Activated naive CD8-positive, alpha-beta T cell treated with anti-CD3 and anti-CD28 coated beads, Interleukin-2, amount 50 U/mL, for 24 hours (primary cell): ENCODE measurements around the gene THSD7B.
"Not testable (repeated sequence)": the region's sequence is repeated elsewhere in the genome, so short reads cannot be mapped to it uniquely, and the experiment has no call there.

ENCODE experiments used
- ATAC-seq: fragments of 150-1000 bp; cut with Tn5 transposase; one replicate; pipeline ENCODE4 v1.10.0; 2021
- DNase-seq: peaks from one replicate; pipeline ENCODE4 v3.0.0; 2021
- H3K27ac Mint-ChIP-seq: one replicate; pipeline ENCODE4 v1.8.0; 2021; ENCODE audit warnings: mild to moderate bottlenecking, mixed read lengths
- H3K27me3 Mint-ChIP-seq: one replicate; pipeline ENCODE4 v1.8.0; 2021; ENCODE audit warnings: mixed read lengths
- H3K36me3 Mint-ChIP-seq: one replicate; pipeline ENCODE4 v1.8.0; 2021; ENCODE audit warnings: low read depth, mixed read lengths
- H3K4me1 Mint-ChIP-seq: one replicate; pipeline ENCODE4 v1.8.0; 2021; ENCODE audit warnings: mixed read lengths
- H3K4me3 Mint-ChIP-seq: one replicate; pipeline ENCODE4 v1.8.0; 2021; ENCODE audit warnings: mild to moderate bottlenecking, moderate library complexity, mixed read lengths
- H3K9me3 Mint-ChIP-seq: one replicate; pipeline ENCODE4 v1.8.0; 2021; ENCODE audit warnings: mixed read lengths

The THSD7B gene

DNA sequence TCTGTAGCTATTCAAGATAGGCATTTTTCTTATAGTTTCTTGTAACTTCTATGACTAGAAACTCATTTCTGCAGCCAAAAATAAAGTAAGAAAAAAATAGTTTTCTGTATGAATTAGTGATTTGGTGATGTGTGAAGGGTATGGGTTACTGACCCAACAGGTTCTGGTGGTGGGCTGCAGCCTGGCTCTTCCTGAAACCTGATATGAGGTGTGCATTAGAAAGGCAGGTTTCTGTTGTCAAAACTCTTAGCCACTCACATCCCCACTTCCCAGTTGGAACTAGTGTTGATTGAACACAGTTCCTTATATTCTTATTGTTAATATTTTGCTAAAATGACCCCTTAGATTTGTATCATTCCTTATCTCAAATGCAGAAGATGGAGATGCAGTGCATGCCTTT is 330.8 kb downstream of the THSD7B start:
- Mint-ChIP-seq H3K36me3 (no peaks in the 10 kb centered on the region), H3K9me3 (no peaks in the 10 kb centered on the region), H3K27me3 (no peaks in the 10 kb centered on the region), H3K27ac (no peak overlapping the region), H3K4me3 (no peak overlapping the region), H3K4me1 (no peaks in the 10 kb centered on the region)
- ATAC-seq = no peak
- DNase-seq = no peak

DNA sequence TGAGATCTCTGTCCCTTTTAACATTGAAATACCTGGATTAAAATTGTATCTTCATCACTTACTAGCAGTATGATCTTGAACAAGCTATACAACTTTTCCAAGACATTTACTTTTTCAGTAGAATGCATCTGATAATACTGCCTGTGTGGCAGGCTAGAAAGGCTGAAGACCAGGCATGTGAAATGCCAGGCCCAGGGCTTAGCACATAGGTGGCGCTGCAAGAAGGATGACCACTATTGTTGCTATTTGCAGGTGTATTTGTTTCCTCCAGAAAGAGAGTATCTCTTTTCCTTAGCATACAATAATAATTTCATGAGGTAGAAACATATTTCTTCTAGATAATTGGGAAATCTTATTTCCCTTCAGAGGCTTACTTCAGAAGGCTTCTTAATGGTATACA is 331.3 kb downstream of the THSD7B start:
- ATAC-seq (no peak), DNase-seq (no peak)
- H3K27ac Mint-ChIP-seq = no peak overlapping the region
- H3K9me3 Mint-ChIP-seq = no peaks in the 10 kb centered on the region
- H3K4me3 Mint-ChIP-seq = no peak overlapping the region
- H3K36me3 Mint-ChIP-seq = no peaks in the 10 kb centered on the region
- H3K4me1 Mint-ChIP-seq = no peaks in the 10 kb centered on the region
- no peaks in the 10 kb centered on the region for H3K27me3 Mint-ChIP-seq

DNA sequence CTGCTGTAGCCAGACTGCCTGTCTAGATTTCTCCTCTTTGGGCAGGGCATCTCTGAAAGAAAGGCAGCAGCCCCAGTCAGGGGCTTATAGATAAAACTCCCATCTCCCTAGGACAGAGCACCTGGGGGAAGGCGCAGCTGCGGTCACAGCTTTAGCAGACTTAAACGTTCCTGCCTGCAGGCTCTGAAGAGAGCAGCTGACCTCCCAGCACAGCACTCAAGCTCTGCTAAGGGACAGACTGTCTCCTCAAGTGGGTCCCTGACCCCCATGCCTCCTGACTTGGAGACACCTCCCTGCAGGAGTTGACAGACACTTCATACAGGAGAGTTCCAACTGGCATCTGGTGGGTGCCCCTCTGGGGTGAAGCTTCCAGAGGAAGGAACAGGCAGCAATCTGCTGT is 336.5 kb downstream of the THSD7B start:
- not testable (repeated sequence) for H3K4me3 Mint-ChIP-seq, H3K27me3 Mint-ChIP-seq, H3K9me3 Mint-ChIP-seq, H3K4me1 Mint-ChIP-seq, H3K27ac Mint-ChIP-seq, ATAC-seq, DNase-seq, H3K36me3 Mint-ChIP-seq

DNA sequence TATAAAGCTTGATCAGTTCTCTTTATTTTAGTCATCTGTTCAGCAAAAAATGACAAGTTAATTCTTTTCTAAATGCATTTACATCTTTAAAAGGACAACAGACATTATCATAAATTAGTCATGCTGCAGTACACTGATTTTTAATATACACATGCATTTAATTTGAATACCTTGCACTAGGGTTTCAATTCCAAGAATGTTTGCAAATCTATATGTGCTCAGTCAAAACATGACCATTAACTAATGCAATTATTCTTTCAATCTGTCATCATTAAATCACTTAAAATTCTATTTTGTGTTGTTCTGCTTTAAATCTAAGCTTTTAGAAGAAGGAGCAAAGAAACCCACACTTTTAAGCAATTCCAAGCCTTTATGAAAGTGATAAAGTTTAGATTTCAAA is 342.6 kb downstream of the THSD7B start:
- ATAC-seq = no peak
- Mint-ChIP-seq H3K27me3 (no peaks in the 10 kb centered on the region), H3K4me1 (no peaks in the 10 kb centered on the region), H3K4me3 (no peak overlapping the region), H3K36me3 (no peaks in the 10 kb centered on the region), H3K9me3 (peaks cover under 1% of the 10 kb centered on the region), H3K27ac (no peak overlapping the region)
- no peak for DNase-seq

DNA sequence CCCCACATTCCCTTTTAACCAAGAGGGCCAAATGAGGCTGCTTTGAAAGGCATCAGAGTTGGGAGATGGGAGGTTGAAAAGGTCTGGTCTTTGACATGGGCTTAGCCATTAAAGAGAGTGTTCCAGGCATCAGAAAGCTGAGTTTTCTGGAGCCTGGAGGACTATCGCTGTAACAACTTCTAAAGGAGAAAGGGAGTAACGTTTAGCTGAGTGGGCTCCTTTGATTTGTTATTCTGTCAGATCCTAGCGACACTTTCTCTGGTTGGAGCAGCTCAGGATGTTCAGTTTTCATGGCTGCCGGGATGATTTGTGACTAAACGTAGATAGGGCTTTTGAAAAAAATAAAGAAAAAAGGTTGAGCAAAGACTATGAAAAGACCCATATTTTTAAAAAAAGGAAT is 346.6 kb downstream of the THSD7B start:
- ATAC-seq (no peak), DNase-seq (no peak)
- Mint-ChIP-seq H3K9me3 (no peaks in the 10 kb centered on the region), H3K27me3 (no peaks in the 10 kb centered on the region), H3K4me1 (no peaks in the 10 kb centered on the region), H3K27ac (no peak overlapping the region), H3K36me3 (no peaks in the 10 kb centered on the region), H3K4me3 (no peak overlapping the region)

DNA sequence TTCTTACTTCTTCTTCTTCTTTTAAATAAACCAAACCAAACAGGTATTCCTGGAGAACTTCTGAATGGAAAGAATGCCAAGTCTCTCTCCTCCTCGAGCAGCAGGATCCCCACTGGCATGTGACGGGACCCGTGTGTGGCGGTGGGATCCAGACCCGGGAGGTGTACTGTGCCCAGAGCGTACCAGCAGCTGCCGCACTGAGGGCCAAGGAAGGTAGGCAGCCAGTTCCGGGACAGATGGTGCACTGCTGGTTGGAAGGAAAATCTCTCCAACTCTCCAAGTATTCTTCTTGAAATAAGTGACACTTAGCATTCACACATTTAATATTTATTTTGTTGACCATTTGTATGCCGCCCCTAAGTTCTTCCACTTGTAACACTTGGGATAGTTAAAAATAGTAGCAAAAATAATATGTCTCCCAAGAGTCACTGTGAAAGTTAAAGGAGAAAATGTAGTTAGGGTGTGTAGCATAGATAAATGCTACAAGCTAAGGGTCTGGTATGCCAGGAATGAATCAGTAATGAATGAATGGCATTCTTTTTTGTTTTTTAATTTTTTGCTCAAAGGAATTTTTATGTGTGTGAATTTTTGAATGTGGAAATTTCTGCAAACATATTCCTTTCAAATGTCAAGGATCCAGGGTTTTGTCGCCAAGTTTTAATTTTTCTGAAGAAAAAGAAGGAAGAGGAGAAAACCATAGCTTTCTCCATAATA is 349.9 kb downstream of the THSD7B start:
- Mint-ChIP-seq H3K27me3 (no peaks in the 10 kb centered on the region), H3K4me1 (no peaks in the 10 kb centered on the region), H3K36me3 (no peaks in the 10 kb centered on the region), H3K9me3 (no peaks in the 10 kb centered on the region), H3K27ac (no peak overlapping the region), H3K4me3 (no peak overlapping the region)
- ATAC-seq = no peak
- DNase-seq = no peak

DNA sequence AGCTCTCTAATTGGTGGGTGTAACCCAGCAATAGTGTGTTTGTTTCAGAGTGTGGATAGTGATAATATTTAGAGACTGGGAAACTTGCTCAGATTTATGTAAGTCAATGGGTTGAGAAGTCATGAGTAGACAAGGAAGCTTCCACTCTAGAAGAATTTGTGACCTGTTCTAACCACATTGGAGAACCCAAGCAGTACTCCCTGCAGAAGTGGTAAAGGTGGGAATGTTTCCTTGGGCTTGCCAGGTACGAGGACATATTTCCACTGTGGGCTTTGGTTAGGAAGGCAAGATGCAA is 350.4 kb downstream of the THSD7B start:
- Mint-ChIP-seq H3K4me3 (no peak overlapping the region), H3K27me3 (no peaks in the 10 kb centered on the region), H3K9me3 (no peaks in the 10 kb centered on the region), H3K27ac (no peak overlapping the region), H3K36me3 (no peaks in the 10 kb centered on the region), H3K4me1 (no peaks in the 10 kb centered on the region)
- no peak for DNase-seq
- ATAC-seq = no peak

DNA sequence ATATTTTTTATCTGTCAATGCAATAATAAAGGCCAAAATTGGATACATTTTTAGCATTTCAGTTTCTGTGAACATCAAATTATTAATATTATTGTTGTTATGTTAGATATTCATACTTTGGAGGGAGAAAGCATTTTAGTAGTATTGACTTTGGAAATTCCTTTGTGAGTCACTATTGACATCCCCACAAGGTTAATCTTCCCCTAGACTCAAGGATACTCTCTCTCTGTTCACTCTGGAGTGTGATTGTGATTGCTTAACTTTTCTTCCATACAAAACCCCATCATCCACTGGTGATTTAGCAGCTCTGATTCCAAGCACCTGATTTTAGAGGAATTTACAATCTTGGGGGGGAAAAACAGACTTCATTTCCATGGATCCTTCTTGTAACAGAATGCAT is 352.0 kb downstream of the THSD7B start:
- no peaks in the 10 kb centered on the region for H3K27me3 Mint-ChIP-seq
- H3K9me3 Mint-ChIP-seq = no peaks in the 10 kb centered on the region
- H3K27ac Mint-ChIP-seq = no peak overlapping the region
- no peaks in the 10 kb centered on the region for H3K4me1 Mint-ChIP-seq
- no peak for DNase-seq
- no peaks in the 10 kb centered on the region for H3K36me3 Mint-ChIP-seq
- ATAC-seq = no peak
- H3K4me3 Mint-ChIP-seq = no peak overlapping the region

DNA sequence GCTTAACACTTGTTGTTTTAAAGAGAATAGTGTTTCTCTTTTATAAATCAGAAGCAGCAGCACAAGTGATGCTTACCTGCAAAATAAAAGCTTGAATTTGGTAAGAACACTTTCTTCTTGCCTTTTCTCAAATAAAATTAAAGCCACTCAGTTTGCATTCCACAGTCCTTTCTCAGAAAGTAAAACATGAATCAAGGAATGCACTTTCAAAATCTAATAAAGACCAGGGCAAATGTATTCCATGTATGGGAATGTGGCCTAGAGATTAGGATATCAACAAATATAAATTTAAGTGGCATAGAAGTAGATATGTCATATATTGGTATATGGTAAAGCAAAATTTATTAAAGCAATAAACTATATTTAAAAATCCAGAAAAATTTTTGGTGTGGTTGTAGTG is 352.8 kb downstream of the THSD7B start:
- H3K9me3 Mint-ChIP-seq = no peaks in the 10 kb centered on the region
- no peaks in the 10 kb centered on the region for H3K36me3 Mint-ChIP-seq
- no peak overlapping the region for H3K4me3 Mint-ChIP-seq
- no peak overlapping the region for H3K27ac Mint-ChIP-seq
- H3K27me3 Mint-ChIP-seq = no peaks in the 10 kb centered on the region
- no peaks in the 10 kb centered on the region for H3K4me1 Mint-ChIP-seq
- ATAC-seq (no peak), DNase-seq (no peak)

DNA sequence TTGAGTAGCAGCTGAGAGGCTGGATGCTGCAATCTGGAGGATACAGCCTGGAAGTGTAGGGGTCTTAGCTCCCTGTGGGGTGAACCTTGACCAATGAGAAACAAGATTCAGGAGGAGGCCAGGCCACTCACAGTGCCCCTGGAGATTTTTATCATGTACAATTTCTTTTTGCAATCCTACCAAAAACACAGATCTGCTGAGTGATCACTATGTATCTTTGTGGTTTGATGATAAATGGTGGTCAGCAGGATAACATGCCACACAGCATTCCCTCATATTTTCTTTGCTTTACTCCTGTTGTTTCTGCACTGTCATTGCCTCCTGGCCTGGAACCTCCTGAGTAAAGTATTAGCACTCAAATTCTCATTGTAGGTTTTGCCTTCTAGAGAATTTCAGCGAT is 357.9 kb downstream of the THSD7B start:
- H3K9me3 Mint-ChIP-seq = no peaks in the 10 kb centered on the region

DNA sequence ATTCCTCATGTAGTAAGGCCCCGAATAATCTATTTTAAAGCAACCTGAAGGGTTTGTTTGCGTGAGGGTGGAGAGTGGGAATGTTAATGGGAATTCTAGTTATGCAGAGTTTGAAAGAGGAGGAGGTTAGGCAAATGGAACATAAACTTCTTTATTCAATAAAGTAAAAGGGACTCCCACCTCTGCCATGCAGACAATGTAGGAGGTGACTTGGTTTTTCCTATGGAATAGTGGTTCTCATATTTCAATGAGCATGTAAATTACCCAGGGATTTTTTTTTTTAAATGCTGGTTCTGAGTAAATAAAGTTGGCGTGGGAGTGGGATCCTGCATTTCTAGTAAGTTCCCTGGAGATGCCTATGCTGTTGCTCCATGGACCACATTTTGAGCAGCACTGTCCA is 367.9 kb downstream of the THSD7B start:
- ATAC-seq (no peak), DNase-seq (no peak)
- H3K27me3 Mint-ChIP-seq = no peaks in the 10 kb centered on the region
- no peak overlapping the region for H3K4me3 Mint-ChIP-seq
- no peaks in the 10 kb centered on the region for H3K36me3 Mint-ChIP-seq
- H3K27ac Mint-ChIP-seq = no peak overlapping the region
- H3K9me3 Mint-ChIP-seq = peaks cover 6% of the 10 kb centered on the region
- no peaks in the 10 kb centered on the region for H3K4me1 Mint-ChIP-seq

More for the DNA sequence above, 357.9 kb downstream of the THSD7B start:
- DNase-seq = no peak
- no peak overlapping the region for H3K4me3 Mint-ChIP-seq
- no peaks in the 10 kb centered on the region for H3K27me3 Mint-ChIP-seq
- H3K4me1 Mint-ChIP-seq = no peaks in the 10 kb centered on the region
- no peak overlapping the region for H3K27ac Mint-ChIP-seq
- no peak for ATAC-seq
- H3K36me3 Mint-ChIP-seq = no peaks in the 10 kb centered on the region

DNA sequence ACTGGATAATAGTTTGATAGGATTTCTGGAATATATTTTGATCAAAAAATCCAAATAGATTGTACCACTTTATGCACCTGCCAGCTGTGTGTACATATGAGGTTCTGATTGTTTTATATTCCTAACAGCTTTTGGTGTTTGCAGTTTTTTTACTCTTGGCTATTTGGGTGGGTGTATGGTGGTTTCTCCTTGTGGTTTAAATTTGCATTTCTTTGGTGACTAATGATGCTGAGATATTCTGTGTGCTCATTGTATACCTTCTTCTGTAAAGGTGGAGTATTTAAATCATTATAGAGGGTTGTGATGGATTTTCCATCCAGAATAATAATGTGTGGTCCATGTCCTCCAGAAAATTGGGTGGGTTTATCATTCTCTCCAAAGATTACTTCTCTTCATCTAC is 372.9 kb downstream of the THSD7B start:
- no peak for ATAC-seq
- DNase-seq = no peak
- no peak overlapping the region for H3K4me3 Mint-ChIP-seq
- H3K4me1 Mint-ChIP-seq = no peaks in the 10 kb centered on the region
- H3K36me3 Mint-ChIP-seq = no peaks in the 10 kb centered on the region
- no peak overlapping the region for H3K27ac Mint-ChIP-seq
- peaks cover 3% of the 10 kb centered on the region for H3K27me3 Mint-ChIP-seq
- peaks cover 6% of the 10 kb centered on the region for H3K9me3 Mint-ChIP-seq

DNA sequence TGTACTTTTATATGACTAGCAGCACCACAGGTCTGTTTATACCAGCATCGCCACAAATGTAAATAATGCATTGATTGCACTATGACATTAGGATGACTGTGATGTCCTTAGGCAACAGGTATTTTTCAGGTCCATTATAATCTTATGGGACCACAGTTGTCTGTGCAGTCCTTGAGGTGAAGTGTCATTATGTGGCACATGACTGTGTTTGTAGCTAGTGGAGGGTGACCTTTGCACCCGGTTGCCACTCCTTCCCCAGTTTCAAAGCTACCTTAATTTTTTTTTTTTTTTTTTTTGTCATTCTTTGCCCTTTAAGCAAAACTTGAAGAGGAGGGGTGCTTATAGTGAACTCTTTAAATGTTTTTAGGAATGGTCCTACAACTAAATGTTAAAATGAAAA is 386.4 kb downstream of the THSD7B start:
- Mint-ChIP-seq H3K4me3 (no peak overlapping the region), H3K9me3 (peaks cover 4% of the 10 kb centered on the region), H3K4me1 (no peaks in the 10 kb centered on the region), H3K27me3 (peaks cover 10% of the 10 kb centered on the region), H3K36me3 (no peaks in the 10 kb centered on the region), H3K27ac (no peak overlapping the region)
- DNase-seq (no peak), ATAC-seq (no peak)

DNA sequence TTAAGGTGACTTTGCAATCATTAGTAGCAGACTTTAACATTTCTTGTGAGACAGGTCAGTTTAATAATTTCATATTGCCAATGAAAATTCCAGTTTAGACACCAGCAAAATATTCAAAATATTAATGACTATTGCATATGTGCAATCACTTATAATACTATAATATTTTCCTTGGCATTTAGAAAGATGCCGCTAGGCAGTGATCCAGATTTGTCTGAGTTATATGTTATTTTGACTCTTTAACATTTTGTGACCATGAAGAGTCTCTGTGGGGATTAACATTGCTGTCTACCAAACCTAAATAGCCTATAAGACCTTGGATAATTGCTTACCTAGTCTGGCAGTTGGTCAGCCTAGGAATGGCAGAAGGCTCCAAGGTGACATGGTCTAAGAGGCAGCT is 389.6 kb downstream of the THSD7B start:
- no peak for ATAC-seq
- H3K36me3 Mint-ChIP-seq = no peaks in the 10 kb centered on the region
- no peaks in the 10 kb centered on the region for H3K9me3 Mint-ChIP-seq
- H3K4me1 Mint-ChIP-seq = no peaks in the 10 kb centered on the region
- no peak for DNase-seq
- H3K27ac Mint-ChIP-seq = no peak overlapping the region
- peaks cover 5% of the 10 kb centered on the region for H3K27me3 Mint-ChIP-seq
- H3K4me3 Mint-ChIP-seq = no peak overlapping the region

DNA sequence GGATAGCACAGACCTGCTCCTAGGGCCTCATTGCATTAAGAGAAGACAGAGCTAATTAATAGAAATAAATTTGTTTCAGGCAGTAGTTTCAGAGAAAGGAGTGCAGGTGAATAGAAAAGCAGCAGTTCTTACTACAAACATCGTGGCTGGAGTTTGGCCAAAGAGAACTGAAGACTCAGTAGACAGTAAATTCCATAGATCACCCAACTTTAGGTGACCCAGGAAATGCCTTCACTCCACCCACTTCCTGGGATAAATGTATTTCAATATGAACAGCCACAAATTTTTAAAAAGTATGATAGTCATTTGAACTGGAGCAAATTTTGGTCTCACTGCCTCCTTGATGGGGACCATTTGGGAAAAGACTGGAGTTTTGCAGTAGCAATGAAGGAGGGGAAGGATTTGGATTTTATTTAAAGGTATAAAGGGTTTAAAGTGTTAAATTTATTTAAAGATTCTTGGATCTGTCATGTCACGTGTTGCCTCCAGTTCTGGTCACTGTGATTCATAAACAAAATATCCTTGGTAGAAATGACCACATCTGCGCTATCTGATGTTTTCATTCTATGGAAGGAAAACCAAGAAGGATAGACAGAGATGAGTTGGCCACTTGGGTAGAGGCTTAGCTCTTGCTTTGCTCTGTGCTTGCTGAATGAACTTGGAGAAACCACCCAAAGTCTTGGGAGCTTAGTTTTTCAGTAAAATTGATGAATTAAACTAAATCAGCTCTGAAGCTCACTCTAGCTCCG is 390.2 kb downstream of the THSD7B start:
- Mint-ChIP-seq H3K4me1 (no peaks in the 10 kb centered on the region), H3K27me3 (peaks cover 5% of the 10 kb centered on the region), H3K36me3 (no peaks in the 10 kb centered on the region), H3K4me3 (no peak overlapping the region), H3K9me3 (no peaks in the 10 kb centered on the region), H3K27ac (no peak overlapping the region)
- DNase-seq (no peak), ATAC-seq (no peak)
